Measurements from ENCODE around the gene BRD7. TPM values are rescaled to one million over a fixed set of nuclear protein-coding genes. Genes with fewer than 3 reads are reported as not detected.

BRD7 gene
- total and polyA plus RNA-seq, 7 donors: 34.2 to 56.4 (median 52.0) TPM

DNA sequence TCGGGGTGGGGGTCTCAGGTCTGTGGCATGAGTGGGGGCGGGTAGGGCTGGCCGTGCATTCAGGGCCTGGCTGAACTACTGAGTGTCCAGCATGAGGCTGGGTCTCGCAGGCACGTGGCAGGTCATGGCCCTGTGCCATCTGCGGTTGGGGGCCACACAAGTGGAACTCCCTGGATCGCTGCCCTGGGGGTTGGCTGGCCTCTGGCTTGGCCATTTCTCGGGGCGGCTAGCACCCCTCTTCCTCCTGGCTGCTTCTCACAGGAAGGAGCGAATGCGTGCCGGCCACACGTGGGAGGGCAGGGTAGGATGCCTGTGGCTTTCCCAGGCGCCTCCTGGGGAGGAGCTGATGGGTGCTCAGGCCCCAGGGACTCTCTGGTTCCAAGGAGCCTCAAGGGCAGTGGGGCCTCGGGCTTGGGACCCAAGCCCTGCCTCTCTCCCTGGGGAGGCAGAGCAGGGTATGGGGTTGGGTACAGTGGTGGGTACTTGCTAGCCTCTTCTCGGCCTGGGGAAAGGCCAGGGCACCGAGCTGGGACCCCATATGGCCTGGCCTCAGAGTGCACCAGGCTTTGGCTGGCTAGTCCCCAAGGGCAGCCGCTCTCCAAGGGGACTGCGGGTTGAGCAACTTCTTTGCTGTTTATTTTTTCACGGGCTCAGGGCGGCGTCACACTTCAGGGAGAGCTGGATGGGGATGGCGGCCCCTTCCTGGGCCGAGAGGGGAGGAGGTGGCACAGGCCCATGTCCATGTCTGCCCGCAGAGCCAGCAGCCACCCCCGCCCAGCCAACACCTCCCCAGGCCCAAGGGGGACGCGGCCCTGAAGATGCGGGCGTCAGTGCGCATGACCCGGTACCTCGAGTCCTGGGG lies 65.0 kb downstream of the BRD7 start:
- TF ChIP-seq POLR2A (IDR thresholded peaks at IDR 0.05) (no peak), EP300 (IDR thresholded peaks at IDR 0.05) (no peak), POLR2AphosphoS5 (IDR thresholded peaks at IDR 0.05) (no peak)
- TF ChIP-seq, protein P1, sequence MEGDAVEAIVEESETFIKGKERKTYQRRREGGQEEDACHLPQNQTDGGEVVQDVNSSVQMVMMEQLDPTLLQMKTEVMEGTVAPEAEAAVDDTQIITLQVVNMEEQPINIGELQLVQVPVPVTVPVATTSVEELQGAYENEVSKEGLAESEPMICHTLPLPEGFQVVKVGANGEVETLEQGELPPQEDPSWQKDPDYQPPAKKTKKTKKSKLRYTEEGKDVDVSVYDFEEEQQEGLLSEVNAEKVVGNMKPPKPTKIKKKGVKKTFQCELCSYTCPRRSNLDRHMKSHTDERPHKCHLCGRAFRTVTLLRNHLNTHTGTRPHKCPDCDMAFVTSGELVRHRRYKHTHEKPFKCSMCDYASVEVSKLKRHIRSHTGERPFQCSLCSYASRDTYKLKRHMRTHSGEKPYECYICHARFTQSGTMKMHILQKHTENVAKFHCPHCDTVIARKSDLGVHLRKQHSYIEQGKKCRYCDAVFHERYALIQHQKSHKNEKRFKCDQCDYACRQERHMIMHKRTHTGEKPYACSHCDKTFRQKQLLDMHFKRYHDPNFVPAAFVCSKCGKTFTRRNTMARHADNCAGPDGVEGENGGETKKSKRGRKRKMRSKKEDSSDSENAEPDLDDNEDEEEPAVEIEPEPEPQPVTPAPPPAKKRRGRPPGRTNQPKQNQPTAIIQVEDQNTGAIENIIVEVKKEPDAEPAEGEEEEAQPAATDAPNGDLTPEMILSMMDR (IDR thresholded peaks at IDR 0.05): no peak
- H3K4me3 ChIP-seq: no peak overlapping the region
- peak; percentile 64 for DNase-seq
- no peaks in the 10 kb centered on the region for H3K36me3 ChIP-seq
- no peaks in the 10 kb centered on the region for H3K27me3 ChIP-seq
- H3K27ac ChIP-seq: no peak overlapping the region
- intact Hi-C loops (cut with DNase I): no loop called here
- no peaks in the 10 kb centered on the region for H3K4me1 ChIP-seq
- 89 to 90% methylated on average over 33 of the region's 33 CpGs for WGBS, 2 donors
- H3K9me3 ChIP-seq: no peaks in the 10 kb centered on the region

- intact Hi-C loops (cut with DNase I): no loop called here
- H3K4me1 ChIP-seq: no peaks in the 10 kb centered on the region
- no peak overlapping the region for H3K4me3 ChIP-seq
- WGBS, 2 donors: 89 to 92% methylated on average over 11 of the region's 11 CpGs
- no peaks in the 10 kb centered on the region for H3K9me3 ChIP-seq
- TF ChIP-seq POLR2A (IDR thresholded peaks at IDR 0.05): no peak
- no peak for TF ChIP-seq EP300 (IDR thresholded peaks at IDR 0.05)
- no peak for TF ChIP-seq POLR2AphosphoS5 (IDR thresholded peaks at IDR 0.05)
- TF ChIP-seq, protein P1 (IDR thresholded peaks at IDR 0.05): no peak
- no peaks in the 10 kb centered on the region for H3K27me3 ChIP-seq
- H3K36me3 ChIP-seq: no peaks in the 10 kb centered on the region
- DNase-seq: peak; percentile 50
- H3K27ac ChIP-seq: no peak overlapping the region
These were observed 65.7 kb downstream of the BRD7 start for GRCh38 chr16:50303041-50303604.

DNA sequence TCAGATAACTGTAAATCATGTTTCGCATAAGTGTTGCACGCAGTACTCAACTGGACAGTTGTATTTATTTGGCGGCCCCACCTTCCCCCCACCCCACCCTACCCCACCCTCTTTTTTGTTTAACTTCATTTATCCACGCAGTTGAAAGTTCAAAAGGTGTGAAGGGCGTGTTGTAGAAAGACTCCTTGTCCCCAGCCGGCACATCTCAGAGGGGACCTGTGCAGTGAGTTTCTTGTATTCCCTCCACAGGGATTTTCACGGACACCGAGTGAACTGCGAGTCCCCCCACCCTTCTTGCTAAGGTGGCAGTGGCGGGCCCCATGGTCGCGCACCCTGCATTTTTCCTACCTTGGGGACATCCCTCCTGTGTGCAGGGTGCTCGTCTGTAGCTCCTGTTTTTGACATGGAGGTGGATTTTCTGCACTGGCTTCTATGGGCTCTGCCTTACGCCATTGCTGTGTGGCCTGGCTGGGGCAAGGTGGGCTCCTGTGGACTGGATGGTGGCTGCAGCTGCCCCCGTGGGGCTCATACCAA lies 66.2 kb downstream of the BRD7 start:
- H3K4me3 ChIP-seq: no peak overlapping the region
- DNase-seq: peak; percentile 27
- no peak for TF ChIP-seq POLR2AphosphoS5 (IDR thresholded peaks at IDR 0.05)
- TF ChIP-seq, protein P1 (IDR thresholded peaks at IDR 0.05): no peak
- no peak for TF ChIP-seq EP300 (IDR thresholded peaks at IDR 0.05)
- TF ChIP-seq POLR2A (IDR thresholded peaks at IDR 0.05): no peak
- WGBS, 2 donors: 32 to 78% methylated on average over 15 of the region's 15 CpGs
- H3K27me3 ChIP-seq: no peaks in the 10 kb centered on the region
- no peaks in the 10 kb centered on the region for H3K4me1 ChIP-seq
- H3K36me3 ChIP-seq: no peaks in the 10 kb centered on the region
- H3K27ac ChIP-seq: no peak overlapping the region
- no peaks in the 10 kb centered on the region for H3K9me3 ChIP-seq
- intact Hi-C loops (cut with DNase I): no loop called here

DNA sequence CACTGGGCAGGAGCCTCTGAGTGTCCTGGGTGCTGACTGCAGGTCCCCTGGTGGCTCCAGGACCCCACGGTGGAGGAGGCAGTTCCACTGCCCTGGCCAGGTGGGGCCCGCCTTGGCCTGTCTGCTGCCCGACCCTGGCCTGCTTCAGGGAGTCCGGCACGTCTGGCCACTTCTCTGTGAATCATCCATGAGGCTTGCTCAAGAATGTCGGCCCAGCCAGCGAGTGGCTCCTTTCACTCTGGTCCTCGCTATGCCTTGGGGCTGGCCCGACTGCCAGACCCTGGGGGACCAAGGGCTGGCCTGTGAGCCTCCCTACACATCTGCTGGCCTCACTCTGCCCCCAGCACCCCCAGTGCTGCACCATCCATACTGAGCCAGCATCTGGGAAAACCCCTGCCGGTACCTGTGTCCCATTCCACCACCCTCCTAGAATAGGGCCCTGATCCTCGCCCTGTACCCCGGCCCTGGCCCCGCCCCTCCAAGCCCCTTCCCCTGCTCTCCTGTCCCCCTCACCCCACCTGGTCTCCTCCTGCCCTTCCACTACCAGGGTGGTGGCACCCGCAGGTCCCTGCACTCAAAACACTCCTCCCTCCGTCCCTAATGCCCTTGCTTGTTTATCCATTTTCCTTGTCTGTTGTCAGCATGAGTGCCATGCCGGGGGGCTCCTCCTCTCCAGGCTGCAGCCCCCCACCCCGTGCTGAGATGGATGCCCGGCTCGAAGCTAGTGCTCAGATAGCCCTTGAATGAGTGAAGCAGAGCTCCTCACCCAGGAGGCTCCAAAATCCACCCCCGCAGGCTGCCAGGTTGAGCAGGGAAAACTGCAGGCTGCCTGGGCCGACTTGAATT lies 66.9 kb downstream of the BRD7 start:
- peak overlapping the region in 1 of 4 donors; percentile 55 for H3K27ac ChIP-seq
- WGBS, 2 donors: 48 to 76% methylated on average over 21 of the region's 21 CpGs
- H3K27me3 ChIP-seq: no peaks in the 10 kb centered on the region
- peak; percentile 80 for DNase-seq
- TF ChIP-seq EP300 (IDR thresholded peaks at IDR 0.05): no peak
- intact Hi-C loops (cut with DNase I): no loop called here
- H3K36me3 ChIP-seq: no peaks in the 10 kb centered on the region
- no peaks in the 10 kb centered on the region for H3K4me1 ChIP-seq
- H3K9me3 ChIP-seq: no peaks in the 10 kb centered on the region
- H3K4me3 ChIP-seq: no peak overlapping the region

Data from sigmoid colon (tissue), 7 donors.